GM18858 (cell line): ENCODE results near the gene NCAM1.

Experiments used
- ATAC-seq: cut with Tn5 transposase; IDR thresholded peaks from one replicate; pipeline ENCODE4 v1.9.1; 2021; ENCODE audit not compliant: unreplicated experiment

Gene NCAM1

DNA sequence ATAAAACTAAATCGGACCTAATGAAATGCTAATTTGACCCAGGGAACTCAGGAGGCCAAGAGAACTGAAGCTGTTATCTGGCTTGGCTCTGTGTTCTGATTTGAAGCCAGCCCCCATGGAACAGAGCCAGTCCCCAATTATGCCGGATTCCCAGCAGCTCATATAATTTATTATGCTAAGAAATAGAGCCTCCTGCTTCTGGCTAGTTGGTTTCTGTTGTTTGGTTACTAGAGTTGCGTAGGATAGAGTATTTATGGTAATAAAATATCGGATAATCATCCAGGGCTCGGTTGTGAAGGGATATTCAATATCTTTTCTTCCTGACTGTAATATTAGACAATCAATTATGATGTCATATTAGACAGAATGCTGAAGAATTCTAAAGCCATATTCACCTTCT, 232.7 kb downstream of the NCAM1 start:
- ATAC-seq: no peak

DNA sequence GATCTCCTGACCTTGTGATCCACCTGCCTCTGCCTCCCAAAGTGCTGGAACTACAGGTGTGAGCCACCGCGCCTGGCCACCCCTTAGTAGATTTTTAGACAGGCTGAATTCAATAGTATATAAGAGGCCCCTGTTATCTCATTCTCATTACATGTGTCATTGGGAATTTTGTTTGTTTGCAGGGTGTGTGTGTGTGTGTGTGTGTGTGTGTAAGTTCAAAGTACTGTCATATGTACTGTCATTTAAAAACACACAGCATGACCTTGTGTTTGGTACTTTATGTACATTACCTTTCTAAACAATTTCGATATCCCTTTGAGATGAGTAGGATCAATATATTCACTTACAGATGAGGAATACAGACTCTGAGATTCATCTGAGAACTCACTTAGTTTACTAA, 234.5 kb downstream of the NCAM1 start:
- no peak for ATAC-seq

DNA sequence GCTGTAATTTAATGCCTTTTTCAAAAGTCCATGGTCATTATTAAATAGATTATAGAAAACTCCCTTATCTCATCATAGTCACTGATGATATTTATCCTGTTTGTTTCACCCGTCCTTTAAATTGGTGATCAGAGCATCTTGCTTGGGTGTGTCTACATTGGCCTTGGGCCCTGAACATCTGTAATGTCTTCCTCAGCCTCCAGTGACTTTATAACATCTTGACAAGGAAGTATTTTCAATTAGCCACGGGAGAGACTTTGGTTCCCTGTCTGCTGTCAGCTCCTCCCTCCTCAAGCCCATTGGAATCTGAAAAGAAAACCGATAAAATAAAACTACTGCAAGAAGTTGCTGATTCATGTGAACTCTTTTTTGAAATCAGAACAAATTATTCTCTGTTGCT, 236.2 kb downstream of the NCAM1 start:
- ATAC-seq: no peak

DNA sequence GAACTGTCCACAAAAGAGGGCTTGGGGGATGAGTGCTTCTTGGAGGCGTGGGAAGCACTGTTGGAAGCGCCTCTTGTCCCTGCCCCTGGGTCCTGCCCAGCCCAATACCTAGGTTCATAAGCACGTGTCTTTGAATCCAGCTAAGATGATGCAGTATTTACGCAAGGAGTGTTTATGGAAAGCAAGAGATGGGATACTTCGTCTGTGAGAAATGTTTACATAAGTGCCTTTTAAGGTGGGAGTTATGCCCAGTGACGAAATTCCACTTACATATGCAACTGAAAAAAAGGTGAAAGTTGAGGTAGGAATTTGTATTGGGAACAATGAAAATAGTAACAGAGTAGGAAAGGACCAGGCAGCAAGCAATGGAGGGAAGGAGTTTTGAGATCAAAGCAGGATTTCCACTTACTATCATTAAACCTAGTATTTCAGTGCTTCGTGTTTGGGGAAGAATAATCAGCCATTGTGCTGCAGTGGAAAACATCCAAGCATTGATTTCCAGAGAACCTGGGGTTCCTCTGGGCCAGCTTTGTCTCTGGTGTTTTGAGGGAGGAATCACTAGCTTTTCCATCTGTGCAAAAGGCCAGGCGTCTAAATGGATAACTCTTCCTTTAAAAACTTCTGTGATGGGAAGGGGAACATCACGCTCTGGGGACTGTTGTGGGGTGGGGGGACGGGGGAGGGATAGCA, 237.9 kb downstream of the NCAM1 start:
- no peak for ATAC-seq

DNA sequence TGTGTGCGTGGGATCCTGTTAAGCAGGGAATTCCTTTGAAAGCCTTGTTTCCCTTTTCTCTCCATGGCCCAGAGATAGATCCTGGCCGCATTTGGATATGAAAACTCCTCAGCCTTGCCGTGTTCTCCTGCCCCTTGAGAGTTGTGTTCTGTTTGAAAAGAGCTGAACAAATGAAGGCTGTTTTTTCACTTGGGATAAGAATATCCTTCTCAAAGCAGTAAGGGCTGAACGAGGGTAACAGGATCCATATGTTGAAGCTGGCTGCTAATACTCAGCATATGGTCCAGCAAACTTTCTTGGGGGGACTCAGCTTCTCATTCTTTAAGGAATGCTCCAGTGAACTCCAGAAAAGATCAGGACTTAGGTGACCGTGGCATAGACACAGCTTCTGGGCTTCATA, 238.6 kb downstream of the NCAM1 start:
- no peak for ATAC-seq

DNA sequence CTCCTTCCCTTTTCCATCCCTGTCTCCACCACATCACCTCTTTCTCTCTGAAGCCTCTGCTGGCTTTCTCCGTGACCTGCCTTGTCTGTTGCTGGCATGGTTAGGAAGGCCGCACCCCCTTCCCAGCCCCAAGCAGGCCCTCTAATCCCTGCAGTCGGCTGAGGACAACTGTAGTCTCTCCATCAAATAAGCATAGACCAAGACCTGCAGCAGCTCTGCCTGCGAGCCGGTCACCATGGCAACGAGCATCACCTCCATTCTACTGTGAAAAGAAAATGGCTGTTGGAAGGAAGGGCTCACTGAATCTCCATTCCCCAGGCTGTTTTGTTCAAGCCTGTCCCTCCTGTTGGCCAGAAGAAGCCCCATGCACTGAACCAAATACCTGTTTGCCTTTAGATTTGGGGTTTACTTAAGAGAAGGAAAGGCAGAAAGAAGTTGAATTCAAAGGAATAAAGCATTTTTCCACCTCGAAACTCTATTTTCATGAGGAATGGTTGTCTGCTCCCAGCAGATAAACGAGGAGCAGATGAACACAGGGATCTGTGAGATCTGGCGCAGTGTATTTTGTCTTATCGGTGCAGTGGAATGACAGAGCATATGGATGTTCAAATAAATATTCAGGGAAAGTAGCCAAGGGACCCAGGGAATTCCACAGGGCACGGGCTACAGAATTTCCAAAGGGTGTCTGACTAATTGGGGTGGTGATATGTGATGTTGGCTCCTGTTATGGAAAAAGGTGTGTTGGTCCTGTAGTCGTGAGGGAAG, 240.0 kb downstream of the NCAM1 start:
- no peak for ATAC-seq

DNA sequence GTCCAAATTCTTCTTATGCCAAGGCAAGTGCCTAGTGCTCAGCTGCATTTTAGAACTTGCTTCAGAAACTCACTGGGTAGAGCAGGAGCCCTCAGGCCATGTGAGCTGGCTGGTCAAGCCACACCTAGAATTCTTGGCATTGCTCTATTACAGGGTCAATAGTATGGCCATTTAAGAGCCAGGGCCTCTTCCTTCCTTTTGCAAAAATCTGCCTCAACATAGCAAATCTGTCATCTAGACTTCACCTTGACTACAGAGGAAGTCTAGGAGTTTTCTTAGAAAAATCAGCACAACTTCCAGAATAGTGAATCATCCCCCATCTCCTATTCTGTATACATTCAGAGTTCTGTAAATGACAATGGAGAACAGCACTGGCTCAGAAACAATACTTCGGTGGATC, 241.2 kb downstream of the NCAM1 start:
- ATAC-seq: no peak

DNA sequence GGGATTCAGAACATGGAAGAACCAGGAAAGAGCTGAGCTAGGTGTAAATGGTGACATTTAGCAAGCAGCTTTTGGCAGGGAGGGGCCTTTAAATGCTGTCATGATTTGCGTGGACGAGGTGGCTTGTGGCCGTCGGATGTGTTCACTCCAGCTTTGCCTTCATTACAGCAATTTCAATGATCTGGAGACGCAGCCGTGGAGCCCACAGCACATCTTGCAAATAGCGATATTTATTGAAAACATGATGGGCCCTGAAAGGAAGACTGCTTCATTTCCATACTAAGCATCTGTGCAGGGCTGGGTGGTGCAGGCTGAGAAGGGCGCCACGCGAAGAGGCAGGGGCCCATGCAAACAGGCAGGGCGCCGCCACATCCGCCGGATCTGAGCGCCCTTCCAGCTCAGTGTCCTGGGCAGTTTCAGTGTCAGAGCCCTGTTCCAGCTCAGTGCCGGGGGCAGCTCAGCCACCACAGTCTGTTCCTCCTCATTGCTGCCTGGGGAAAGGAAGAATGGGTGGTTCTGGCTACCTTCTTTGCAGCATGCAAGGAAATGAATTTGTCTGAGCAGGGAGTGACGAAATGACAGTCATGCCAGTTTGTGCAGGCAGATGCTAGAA, 242.0 kb downstream of the NCAM1 start:
- no peak for ATAC-seq

DNA sequence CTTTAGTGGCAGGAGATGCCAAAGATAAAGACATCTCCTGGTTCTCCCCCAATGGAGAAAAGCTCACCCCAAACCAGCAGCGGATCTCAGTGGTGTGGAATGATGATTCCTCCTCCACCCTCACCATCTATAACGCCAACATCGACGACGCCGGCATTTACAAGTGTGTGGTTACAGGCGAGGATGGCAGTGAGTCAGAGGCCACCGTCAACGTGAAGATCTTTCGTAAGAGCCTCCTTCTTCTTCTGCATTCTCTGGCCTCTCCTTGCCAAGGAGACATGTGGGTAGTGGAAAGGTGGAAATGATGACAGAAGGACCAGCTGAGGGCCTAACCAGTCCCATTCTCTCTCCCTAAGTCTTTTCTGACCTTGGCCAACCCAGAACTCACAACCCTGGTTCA, 243.1 kb downstream of the NCAM1 start:
- no peak for ATAC-seq

DNA sequence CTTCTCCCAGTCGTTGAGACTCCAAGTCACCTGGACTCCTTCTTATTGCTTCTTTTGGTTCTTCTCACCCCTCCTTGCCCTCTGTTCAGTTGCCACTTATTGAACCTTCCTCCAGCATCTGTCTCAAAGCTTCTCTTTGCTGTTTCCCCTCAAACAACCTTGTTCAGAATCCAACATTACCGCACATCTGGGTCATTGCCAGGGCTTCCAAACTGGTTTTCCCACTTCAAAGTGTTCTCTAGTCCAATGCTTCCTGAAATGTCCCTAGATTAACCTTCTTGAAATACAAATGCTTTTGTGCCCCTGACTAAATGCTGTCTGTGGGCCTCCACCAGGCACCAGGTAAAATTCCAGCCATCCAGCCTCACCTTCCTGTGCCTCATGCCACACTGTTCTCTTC, 252.3 kb downstream of the NCAM1 start:
- ATAC-seq: no peak

DNA sequence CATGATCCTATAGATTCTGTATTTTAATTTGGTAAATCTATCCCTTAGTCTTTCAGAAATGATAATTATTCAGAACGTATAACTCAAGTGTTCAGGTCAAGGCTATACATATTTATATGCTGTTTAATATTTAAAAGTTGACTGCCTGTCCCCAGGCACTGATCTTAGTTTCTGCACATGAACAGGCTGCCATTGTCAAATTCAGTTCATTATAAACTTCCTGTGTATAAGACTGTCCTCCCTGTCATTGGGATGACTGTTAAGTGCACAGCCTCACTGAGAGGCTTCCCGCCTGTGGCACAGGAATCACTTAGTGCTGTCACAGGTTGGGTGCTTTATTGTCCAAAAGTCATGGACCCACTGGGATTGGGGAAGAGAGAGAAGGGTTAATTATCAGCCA, 261.0 kb downstream of the NCAM1 start:
- ATAC-seq: no peak

DNA sequence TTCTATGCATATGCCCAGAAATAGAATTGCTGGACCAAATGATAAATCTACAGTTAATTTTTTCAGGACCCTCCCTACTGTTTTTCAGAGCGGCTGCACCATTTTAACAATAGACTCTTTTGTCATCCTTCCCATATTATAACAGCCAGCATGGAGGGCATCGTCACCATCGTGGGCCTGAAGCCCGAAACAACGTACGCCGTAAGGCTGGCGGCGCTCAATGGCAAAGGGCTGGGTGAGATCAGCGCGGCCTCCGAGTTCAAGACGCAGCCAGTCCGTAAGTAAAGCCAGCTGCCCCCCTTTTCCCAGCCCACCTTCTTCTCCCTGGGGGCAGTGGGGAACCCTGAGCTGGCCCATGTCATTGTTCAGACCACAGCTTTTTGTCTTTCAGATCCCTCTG, 273.7 kb downstream of the NCAM1 start:
- ATAC-seq: no peak

DNA sequence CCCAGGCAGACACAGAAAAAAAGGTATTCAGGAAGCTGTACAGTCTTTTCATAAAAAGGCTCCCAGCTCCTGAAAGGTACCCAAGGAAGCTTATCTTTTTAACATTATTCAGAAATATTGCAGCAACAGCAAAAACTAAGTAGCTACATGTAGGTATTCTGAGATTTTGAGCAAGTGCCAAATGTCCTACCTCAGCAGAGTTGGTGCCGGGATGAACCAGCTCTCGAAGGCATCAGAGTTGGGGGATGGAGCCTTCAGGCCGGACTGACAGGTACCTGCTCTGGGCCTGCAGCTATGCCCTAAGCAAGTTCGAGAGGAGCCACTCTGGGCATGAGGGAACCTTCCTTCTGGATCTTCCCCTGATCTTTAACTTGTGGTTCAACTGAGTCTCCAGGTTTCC, 276.0 kb downstream of the NCAM1 start:
- ATAC-seq: no peak

DNA sequence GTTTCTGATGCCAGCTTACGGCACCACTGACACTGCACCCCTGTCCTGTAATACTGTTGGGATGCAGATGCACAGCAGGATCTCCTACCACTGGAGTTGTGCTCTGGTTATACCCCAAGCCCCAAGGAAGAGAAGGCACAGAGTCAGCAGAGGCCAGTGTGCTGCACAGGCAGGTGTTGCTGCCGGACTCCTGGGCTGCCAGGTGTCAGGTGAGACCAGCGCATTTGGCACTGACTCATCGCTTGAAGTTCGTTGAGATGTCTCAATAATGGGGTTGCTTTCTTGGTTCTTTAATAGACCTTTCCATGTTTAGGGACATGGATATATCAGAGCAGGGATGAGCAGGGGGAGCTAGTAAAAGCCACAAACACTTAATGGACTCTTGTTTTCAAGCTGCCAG, 277.5 kb downstream of the NCAM1 start:
- ATAC-seq: no peak

DNA sequence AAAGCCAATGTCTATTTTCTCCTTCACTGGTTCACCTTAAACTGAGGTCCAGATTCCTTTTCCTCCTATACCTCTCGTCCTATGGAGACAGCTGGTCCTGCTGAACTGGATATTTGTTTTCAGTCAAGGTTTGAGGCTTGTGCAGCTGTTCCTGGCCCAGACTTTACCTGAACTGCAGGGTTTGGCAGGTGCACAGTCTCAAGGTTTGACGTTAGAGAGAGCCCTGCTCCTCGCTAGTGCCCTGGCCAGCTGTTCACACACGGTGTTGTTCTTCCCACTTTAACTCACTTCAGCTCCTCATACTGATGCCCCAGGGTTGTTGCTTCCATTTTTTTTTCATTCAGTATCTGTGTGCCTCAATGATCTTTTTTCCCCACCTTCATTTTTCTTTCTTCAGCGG, 279.2 kb downstream of the NCAM1 start:
- ATAC-seq: no peak

DNA sequence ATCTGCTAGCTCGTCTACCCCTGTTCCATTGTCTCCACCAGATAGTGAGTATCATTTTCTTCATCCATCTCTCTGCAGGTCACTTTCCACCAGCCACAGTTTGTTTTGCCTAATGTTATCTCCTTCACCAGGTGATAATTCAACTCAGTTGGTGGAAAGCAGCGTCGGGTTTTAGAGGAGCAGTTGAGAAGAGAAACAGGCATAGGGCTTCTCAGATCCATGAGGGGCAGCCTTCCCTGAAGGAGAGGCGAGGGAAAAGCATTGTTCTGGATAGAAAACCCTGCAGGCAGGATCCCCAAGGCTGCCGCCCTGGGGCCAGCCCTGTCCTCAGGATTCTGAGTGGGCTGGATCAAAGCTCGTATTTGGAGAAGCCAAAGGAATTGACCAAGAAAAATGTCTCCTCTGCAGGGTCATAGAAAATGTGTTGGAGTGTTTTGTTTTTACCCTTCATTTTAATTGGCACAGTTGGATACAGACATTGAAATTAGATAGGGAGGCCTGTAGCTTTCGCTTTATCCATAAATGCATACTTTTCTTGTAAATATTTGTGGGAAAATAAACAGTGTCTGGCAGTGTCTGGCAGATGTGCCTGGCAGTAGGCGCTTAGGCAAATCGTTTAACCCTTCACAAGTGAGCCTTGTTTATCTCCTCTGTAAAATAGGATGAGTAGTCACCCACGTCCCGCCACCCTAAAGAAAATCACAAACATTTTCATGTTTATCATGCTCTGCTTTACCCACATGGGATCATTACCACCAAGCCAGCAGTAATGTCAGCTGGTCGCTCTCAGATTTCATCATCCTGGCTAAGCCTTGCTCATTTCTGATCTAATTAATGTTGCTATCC, 279.8 kb downstream of the NCAM1 start:
- no peak for ATAC-seq

DNA sequence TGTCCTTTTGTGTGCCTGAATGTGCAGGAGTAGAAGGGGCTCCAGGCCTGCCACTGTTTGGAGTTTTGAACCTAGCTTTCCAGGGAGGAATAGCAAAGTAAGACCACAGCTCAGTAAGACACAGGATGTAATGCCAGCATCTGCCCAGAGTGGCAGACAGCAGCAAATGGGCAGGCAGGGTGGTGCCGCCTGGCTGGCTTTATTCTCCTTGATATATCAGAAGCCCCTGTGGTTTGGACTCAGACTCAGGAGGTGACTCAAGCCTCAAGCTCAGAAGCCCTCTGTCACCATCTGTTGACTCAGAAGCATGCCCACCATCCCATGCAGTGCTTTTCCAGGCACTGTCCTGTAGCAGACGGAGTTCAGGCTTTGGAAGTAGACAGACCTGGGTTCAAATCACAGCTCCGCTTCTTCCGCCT, 280.4 kb downstream of the NCAM1 start:
- ATAC-seq: no peak

DNA sequence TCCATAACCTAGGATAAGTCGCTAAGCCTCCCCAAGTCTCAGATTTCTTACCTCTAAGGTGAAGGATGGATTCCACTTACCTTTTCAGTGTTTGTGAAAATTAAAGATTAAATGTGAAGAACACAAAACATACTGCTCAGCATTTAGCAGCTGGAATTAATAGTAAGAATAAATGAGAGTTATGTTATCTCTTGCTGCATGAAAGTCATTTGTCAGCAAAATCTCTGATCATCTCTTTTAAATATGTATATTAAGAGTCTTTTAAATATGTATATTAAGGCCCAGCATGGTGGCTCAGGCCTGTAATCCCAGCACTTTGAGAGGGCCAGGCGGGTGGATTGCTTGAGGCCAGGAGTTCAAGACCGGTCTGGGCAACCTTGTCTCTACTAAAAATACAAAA, 280.8 kb downstream of the NCAM1 start:
- ATAC-seq: no peak

DNA sequence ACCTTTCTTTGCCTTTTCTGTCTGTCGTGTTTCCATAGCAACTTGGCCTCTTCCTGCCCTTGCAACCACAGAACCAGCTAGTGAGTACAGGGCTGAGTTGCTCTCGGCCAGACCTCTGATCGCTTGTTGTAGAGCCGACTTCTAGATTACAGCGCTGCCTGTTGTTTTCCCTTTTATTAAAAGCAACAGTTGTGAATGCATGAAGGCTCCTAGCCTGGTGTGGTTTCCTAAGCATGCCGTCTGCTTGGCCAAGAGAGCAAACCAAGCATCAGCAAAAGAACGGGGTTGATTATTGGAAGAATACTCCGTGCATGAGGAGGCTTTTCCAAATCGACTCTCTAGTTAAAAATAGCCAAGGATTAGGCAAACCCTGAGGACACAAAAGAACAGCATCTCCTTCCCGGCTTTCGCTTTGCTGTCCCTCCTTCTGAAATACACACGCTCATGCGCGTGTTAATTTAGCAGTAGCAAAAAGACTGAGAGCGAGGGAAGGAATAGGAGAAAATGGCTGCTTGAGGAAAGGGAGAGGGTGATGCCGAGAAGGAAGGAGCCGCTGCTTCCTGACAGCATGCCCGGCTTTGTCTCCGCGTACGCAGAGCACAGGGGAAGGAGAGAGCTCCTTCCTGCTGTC, 281.7 kb downstream of the NCAM1 start:
- no peak for ATAC-seq

DNA sequence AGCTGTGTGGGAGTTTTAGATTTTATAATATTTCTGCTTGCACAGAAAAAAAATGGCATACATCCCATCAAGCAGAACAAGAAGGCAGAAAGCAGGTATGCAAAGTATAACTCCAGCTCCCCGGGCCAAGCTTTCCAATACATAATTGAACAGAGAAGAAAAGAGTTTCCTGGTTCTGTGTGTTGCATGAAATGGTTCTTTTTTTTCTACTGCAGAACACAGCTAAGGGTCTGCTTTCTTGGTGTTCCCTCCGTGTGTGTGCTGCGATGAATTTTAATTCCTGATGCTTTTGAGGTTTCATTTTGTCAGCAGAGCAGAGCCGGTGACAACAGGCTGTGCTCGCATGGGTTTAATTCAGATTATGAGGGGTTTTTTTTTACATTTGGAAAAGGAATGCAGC, 282.5 kb downstream of the NCAM1 start:
- no peak for ATAC-seq

DNA sequence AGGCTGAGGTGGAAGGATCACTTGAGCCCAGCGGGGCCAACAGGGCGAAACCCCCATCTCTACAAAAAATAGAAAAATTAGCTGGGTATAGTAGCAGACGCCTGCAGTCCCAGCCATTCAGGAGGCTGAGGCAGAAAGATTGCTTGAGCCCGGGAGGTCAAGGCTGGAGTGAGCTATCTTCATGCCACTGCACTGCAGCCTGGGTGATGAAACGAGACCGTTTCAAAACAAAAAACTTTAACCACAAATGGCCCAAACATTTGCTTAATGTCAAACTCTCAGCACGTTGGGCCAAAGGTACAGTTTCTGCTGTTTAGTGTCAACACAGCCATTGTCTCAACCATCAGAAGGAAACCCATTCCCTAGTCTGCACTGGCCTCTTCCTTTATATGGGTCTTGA, 284.0 kb downstream of the NCAM1 start:
- no peak for ATAC-seq
